ENCODE results near the gene CAND1. TPM values are rescaled to one million over a fixed set of nuclear protein-coding genes. Genes with fewer than 3 reads are reported as not detected.

CAND1 gene
- polyA plus RNA-seq, 1 experiment, result 64.6 TPM

GRCh38 chr12:67275380-67275913 lies 6.3 kb downstream of the CAND1 start:
- CTCF ChIA-PET, result no interaction called here
- no peaks in the 10 kb centered on the region; the same call in 1 of the 2 replicates for H3K36me3 ChIP-seq (ENCODE audit: control insufficient read depth, insufficient read depth, low read length)
- no peaks in the 10 kb centered on the region for H3K27me3 ChIP-seq (ENCODE audit: control insufficient read depth, insufficient read depth, low read length)
- DNase-seq (ENCODE audit: low read depth), result no peak
- TF ChIP-seq CTCF (IDR thresholded peaks at IDR 0.05; ENCODE audit: insufficient read depth, low read depth, low read length), result no peak
- POLR2A ChIA-PET, result no interaction called here
- no peak overlapping the region for H3K4me3 ChIP-seq (ENCODE audit: low read depth, low read length)

DNA sequence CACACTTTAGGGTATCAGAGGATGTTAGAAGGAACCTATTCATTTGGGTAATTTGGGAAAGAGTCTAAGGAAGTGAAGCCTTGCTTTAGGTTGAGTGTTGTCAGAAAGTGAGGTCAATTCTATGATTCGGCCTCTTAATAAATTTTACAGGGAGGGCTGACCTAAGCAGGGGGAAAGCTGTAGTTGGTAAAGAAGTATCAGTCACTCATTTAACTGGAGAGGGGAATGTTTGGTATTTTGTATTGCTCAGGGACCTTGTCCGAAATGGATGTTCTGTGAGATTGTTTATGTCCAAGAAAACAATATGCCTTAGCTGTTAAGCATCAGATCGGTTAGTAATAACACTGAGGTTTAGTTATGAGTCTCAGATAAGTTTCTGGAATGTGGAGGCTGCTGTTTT lies 7.3 kb downstream of the CAND1 start:
- no peak overlapping the region for H3K4me3 ChIP-seq (ENCODE audit: low read depth, low read length)
- no peak for DNase-seq (ENCODE audit: low read depth)
- no peak for TF ChIP-seq CTCF (IDR thresholded peaks at IDR 0.05; ENCODE audit: insufficient read depth, low read depth, low read length)
- CTCF ChIA-PET, result no interaction called here
- no peaks in the 10 kb centered on the region; the same call in 1 of the 2 replicates for H3K36me3 ChIP-seq (ENCODE audit: control insufficient read depth, insufficient read depth, low read length)
- POLR2A ChIA-PET, result no interaction called here
- no peaks in the 10 kb centered on the region for H3K27me3 ChIP-seq (ENCODE audit: control insufficient read depth, insufficient read depth, low read length)

GRCh38 chr12:67279637-67280036 lies 10.5 kb downstream of the CAND1 start:
- Histone ChIP-seq H3K4me3 (ENCODE audit: low read depth, low read length) (no peak overlapping the region), H3K27me3 (ENCODE audit: control insufficient read depth, insufficient read depth, low read length) (no peaks in the 10 kb centered on the region), H3K36me3 (ENCODE audit: control insufficient read depth, insufficient read depth, low read length) (peaks cover 2% of the 10 kb centered on the region)
- ChIA-PET CTCF (interaction anchor here (2.4 kb wide), 1 partner anchor 10 kb away, joined by 5 read pairs; the partner anchor contains the start of gene CAND1), POLR2A (no interaction called here)
- TF ChIP-seq CTCF (IDR thresholded peaks at IDR 0.05; ENCODE audit: insufficient read depth, low read depth, low read length), result no peak
- DNase-seq (ENCODE audit: low read depth), result no peak

- peaks cover 3% of the 10 kb centered on the region for H3K36me3 ChIP-seq (ENCODE audit: control insufficient read depth, insufficient read depth, low read length)
- no peak for DNase-seq (ENCODE audit: low read depth)
- no peaks in the 10 kb centered on the region for H3K27me3 ChIP-seq (ENCODE audit: control insufficient read depth, insufficient read depth, low read length)
- CTCF ChIA-PET, result no interaction called here
- H3K4me3 ChIP-seq (ENCODE audit: low read depth, low read length), result no peak overlapping the region
- no peak for TF ChIP-seq CTCF (IDR thresholded peaks at IDR 0.05; ENCODE audit: insufficient read depth, low read depth, low read length)
- POLR2A ChIA-PET, result no interaction called here
Measured at GRCh38 chr12:67280088-67280487, 10.9 kb downstream of the CAND1 start.

- H3K4me3 ChIP-seq (ENCODE audit: low read depth, low read length), result no peak overlapping the region
- TF ChIP-seq CTCF (IDR thresholded peaks at IDR 0.05; ENCODE audit: insufficient read depth, low read depth, low read length), result no peak
- peaks cover 3% of the 10 kb centered on the region for H3K36me3 ChIP-seq (ENCODE audit: control insufficient read depth, insufficient read depth, low read length)
- POLR2A ChIA-PET, result no interaction called here
- DNase-seq (ENCODE audit: low read depth), result no peak
- no peaks in the 10 kb centered on the region for H3K27me3 ChIP-seq (ENCODE audit: control insufficient read depth, insufficient read depth, low read length)
- CTCF ChIA-PET, result interaction anchor here (1.8 kb wide), 1 partner anchor 10 kb away, joined by 6 read pairs; no protein-coding TSS in a partner anchor
Measured at GRCh38 chr12:67280572-67280971, 11.4 kb downstream of the CAND1 start.
